Activated gamma-delta T cell treated with Interleukin-2 at 50 U/mL for 16 hours (primary cell): ENCODE data around the gene SNPH.

ENCODE experiments used
- DNase-seq: peaks from one replicate; pipeline ENCODE4 v3.0.0-alpha.2; 2020

SNPH gene

GRCh38 chr20:1287787-1288569 is 21.9 kb downstream of the SNPH start:
- no peak for DNase-seq

GRCh38 chr20:1291191-1291741 is 25.2 kb downstream of the SNPH start:
- no peak for DNase-seq

GRCh38 chr20:1292620-1293019 is 26.5 kb downstream of the SNPH start:
- no peak for DNase-seq

GRCh38 chr20:1293641-1294379 is 27.7 kb downstream of the SNPH start:
- no peak for DNase-seq

GRCh38 chr20:1294497-1294896 is 28.4 kb downstream of the SNPH start:
- no peak for DNase-seq

- DNase-seq = no peak
Observed at GRCh38 chr20:1295276-1295930, 29.3 kb downstream of the SNPH start.

- no peak for DNase-seq
Observed at GRCh38 chr20:1296117-1296610, 30.1 kb downstream of the SNPH start.

GRCh38 chr20:1296922-1297321 is 30.8 kb downstream of the SNPH start:
- no peak for DNase-seq

GRCh38 chr20:1297486-1297885 is 31.4 kb downstream of the SNPH start:
- no peak for DNase-seq

- no peak for DNase-seq
Observed at GRCh38 chr20:1298166-1298565, 32.1 kb downstream of the SNPH start.

GRCh38 chr20:1298888-1299511 is 32.9 kb downstream of the SNPH start:
- DNase-seq = no peak

- DNase-seq = no peak
Observed at GRCh38 chr20:1299522-1299921, 33.4 kb downstream of the SNPH start.

- DNase-seq = no peak
Observed at GRCh38 chr20:1300083-1300840, 34.2 kb downstream of the SNPH start.

GRCh38 chr20:1301031-1301529 is 35.0 kb downstream of the SNPH start:
- DNase-seq = peak; percentile 46

- DNase-seq = no peak
Observed at GRCh38 chr20:1302685-1303541, 36.8 kb downstream of the SNPH start.

GRCh38 chr20:1304710-1305515 is 38.8 kb downstream of the SNPH start:
- DNase-seq = no peak

GRCh38 chr20:1305712-1306111 is 39.6 kb downstream of the SNPH start:
- DNase-seq = no peak

- DNase-seq = no peak
Observed at GRCh38 chr20:1306316-1307135, 40.4 kb downstream of the SNPH start.

GRCh38 chr20:1307171-1307570 is 41.1 kb downstream of the SNPH start:
- no peak for DNase-seq
